GM21717 (cell line): ENCODE measurements around the gene CDH4.

Source experiments
- ATAC-seq: cut with Tn5 transposase; IDR thresholded peaks from one replicate; pipeline ENCODE4 v1.9.1; 2021; ENCODE audit warnings: mild to moderate bottlenecking, moderate library complexity; ENCODE audit not compliant: unreplicated experiment

CDH4 gene

GRCh38 chr20:61767761-61768494 is 515.9 kb downstream of the CDH4 start:
- ATAC-seq: no peak

- ATAC-seq: no peak
Observed at GRCh38 chr20:61768571-61769285, 516.7 kb downstream of the CDH4 start.

- ATAC-seq: no peak
Observed at GRCh38 chr20:61769286-61769832, 517.3 kb downstream of the CDH4 start.

GRCh38 chr20:61770113-61770585 is 518.1 kb downstream of the CDH4 start:
- ATAC-seq: no peak

- ATAC-seq: no peak
Observed at GRCh38 chr20:61771805-61772350, 519.8 kb downstream of the CDH4 start.

- ATAC-seq: no peak
Observed at GRCh38 chr20:61772828-61773631, 521.0 kb downstream of the CDH4 start.

GRCh38 chr20:61773926-61774587 is 522.0 kb downstream of the CDH4 start:
- ATAC-seq: no peak

GRCh38 chr20:61775423-61775822 is 523.4 kb downstream of the CDH4 start:
- ATAC-seq: no peak

- ATAC-seq: no peak
Observed at GRCh38 chr20:61776491-61777075, 524.5 kb downstream of the CDH4 start.

GRCh38 chr20:61777773-61778494 is 525.9 kb downstream of the CDH4 start:
- no peak for ATAC-seq

GRCh38 chr20:61778495-61778863 is 526.4 kb downstream of the CDH4 start:
- no peak for ATAC-seq

GRCh38 chr20:61779176-61779965 is 527.3 kb downstream of the CDH4 start:
- ATAC-seq: no peak

- ATAC-seq: no peak
Observed at GRCh38 chr20:61780066-61780465, 528.0 kb downstream of the CDH4 start.

GRCh38 chr20:61784801-61785566 is 532.9 kb downstream of the CDH4 start:
- no peak for ATAC-seq

GRCh38 chr20:61785567-61785816 is 533.4 kb downstream of the CDH4 start:
- no peak for ATAC-seq

GRCh38 chr20:61786230-61786629 is 534.2 kb downstream of the CDH4 start:
- no peak for ATAC-seq

GRCh38 chr20:61788343-61788742 is 536.3 kb downstream of the CDH4 start:
- no peak for ATAC-seq

GRCh38 chr20:61789329-61789728 is 537.3 kb downstream of the CDH4 start:
- no peak for ATAC-seq
